Activated gamma-delta T cell treated with anti-CD3 and anti-CD28 coated beads, Interleukin-2, amount 50 U/mL, for 16 hours (primary cell): Measurements from ENCODE around the gene USP19.
A peak's percentile ranks its signal among the peaks of the same experiment; 100 is the strongest.

Experiments
- DNase-seq: peaks from one replicate; pipeline ENCODE4 v3.0.0-alpha.2; 2020; ENCODE audit warnings: low read depth

The USP19 gene

DNA sequence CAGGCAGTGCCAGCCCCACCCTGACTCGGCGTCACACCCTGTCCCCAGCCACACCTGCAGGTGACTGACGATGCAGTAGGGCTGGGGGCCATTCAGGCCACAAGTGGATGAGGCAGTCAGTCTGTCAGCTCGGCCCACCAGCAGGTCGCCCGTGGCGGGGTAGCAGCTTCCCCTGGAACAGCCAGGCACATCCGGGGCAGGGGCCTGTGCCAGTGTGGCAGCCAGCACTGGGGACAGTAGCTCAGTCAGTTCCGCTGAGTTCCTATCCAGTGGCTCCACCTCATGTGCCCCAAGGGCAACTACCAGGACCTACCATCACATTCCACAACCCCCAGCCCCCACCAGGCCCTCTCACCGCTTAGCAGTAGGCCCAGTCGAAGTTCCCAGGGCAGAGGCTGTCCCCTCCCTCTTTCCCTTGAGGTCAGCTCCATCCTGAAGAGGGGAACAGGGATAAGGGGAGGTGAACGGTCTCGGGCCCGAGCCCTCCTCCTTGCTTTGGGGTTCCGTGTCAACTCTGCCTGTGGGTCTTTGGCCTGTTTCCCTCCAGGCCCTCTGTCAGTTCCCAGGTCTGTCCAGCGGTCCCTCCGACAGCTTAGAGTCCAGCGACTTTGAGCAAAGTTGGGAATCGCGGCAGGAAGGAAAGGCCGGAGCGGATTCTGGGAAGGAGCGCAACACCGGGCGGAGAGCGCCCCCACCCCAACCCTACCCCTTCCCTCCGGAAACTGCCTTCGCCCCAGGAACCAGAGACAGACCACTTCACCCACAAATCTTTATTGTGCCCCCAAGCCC is 12.0 kb upstream of the USP19 start, which contains the start of gene LAMB2:
Gene LAMB2, minus strand, starts transcription at position 614 of the 789 bp plus-strand sequence. Its CDS starts 183 bp downstream, at position 431.
- DNase-seq: no peak

DNA sequence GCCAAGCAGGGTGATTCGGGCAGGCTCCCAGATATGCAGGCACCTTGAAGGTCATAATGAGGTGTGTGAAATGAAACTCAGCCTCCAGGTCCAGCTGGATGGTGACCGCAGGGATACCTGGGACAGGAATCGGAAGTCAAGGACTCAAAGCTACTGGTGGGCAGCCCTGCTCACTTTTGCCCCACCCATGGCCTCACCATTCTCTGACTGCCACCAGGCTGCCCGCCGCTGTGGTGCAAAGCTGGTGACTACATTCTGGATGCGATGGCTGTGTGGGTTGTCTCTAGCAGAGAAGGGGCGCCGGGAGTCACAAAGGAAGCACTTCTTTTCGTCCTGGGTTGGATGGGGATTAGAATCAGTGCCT is 11.4 kb upstream of the USP19 start:
- no peak for DNase-seq

DNA sequence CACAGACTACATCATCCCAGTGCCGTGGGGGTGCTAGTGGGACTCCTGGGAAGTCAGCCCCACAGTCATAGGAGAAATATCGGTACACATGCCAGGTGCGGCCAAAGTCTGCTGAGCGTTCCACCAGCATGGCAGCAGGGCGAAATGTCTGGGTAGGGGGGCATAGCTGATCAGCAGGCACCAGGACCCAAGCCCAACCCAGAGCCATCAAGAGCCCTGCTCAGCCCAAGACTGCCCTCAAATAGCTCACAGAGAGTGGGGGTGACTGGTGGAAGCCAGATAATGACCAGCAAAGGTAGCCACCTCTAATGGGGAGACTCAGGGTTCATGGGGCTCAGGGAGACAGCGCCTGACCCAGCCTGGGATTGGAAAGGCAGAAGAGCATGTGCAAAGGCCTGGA is 11.0 kb upstream of the USP19 start:
- DNase-seq: no peak

GRCh38 chr3:49131040-49131439 is 10.4 kb upstream of the USP19 start:
- no peak for DNase-seq

GRCh38 chr3:49124991-49125670 is 4.5 kb upstream of the USP19 start:
- no peak for DNase-seq

DNA sequence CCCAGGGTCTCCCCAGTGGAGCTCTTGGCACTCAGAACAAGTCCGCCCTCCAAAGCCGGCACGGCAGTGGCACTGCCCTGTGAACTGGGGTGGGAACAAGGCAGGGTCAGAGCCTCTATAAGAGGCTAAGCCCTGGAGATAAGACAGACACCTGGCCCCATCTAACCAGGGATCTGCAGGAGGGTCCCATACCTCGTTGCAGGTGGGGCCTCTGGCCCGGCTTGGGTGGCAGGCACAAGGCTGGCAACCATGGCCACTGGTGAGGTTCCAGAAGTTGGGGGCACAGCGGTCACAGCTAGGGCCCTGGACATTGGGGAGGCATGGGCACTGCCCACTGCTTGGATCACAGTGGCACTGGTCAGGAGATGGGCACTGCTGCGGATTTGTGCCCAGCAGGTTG is 3.6 kb upstream of the USP19 start:
- no peak for DNase-seq

- DNase-seq: no peak
These were observed 3.1 kb upstream of the USP19 start for GRCh38 chr3:49123687-49124086.

- DNase-seq: no peak
These were observed 2.4 kb upstream of the USP19 start for GRCh38 chr3:49122886-49123545.

DNA sequence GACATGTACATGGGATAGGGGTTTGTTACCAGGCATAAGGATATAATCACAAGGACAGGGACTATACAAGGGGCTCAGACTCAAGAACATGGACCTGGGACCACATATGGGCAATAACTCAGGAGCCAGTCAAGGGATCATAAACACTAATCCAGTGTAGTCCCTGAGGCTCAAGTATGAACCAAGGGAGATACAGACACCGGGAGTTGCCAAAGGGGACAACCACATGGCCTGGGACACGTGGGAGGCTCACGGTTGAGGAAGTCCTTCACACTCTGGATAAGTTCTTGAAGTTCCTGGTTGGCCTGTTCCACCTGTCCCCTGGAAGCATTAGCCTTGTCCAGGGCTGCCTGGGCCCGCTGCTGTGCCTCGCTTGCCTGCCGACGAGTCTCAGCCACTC is 1.8 kb upstream of the USP19 start:
- DNase-seq: no peak

DNA sequence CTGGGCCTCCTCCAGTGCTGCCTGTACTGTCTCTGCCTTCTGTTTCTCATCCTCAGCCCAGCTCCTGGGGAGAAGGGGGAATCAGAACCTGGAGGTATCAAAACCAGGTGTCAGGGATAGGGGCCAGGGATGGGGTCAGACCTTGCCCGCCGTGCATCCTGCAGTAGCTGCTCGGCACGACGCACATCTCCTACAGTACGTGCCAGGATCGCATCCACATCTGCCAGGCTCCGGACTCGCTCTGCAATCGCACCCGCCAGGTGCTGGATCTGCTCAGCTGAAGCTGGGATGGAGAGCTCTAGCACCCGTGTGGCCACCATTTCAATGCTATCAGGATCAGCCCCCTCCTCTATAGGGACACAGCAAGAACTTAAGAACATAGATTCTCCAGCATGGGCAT is 1.4 kb upstream of the USP19 start:
- DNase-seq: no peak

DNA sequence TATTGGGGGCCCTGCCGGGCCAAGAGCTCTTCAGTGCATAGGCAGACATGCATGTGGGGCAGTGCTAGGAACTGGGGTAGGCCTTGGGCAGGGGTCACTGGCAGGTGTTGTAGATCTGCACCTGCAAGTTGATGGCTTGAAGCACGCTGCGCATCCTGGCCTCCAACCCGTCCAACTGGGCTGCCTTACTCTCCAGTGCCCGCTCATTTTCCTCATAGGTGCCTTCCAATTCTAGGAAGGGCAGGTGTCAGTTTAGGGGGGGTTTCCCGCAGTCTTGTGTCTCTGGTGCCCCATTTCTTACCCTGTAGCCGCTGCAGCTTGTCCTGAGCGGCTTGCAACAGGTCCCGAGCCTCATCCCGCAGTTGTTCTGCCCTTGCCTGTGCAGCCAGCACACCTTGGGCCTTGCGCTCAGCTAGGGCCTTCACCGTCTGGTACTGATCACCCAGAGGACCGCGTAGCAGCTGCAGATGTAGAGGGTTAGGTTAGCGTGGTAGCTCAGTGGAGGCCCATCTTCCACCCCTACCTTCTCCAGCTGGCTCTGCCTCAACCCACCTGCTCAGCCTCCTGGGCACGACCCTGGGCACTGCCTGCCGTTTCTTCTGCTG is 611 bp upstream of the USP19 start:
- DNase-seq: no peak

DNA sequence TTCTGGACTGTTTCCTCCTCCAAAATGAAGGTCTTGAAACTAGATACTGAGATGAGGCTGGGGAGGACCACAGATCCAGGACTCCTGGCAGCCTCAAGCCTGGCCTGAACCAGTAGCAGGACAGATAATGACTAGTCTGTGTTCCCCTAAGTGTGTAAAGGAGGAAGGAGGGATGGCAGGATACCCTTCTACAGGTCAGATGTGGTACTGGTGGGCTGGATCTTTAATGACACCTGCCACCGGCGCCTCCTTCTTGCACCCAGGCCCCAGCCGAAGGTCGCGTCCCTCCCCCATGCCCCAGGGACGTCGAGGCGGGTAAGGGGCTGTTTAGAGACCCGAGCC is 556 bp downstream of the USP19 start:
- DNase-seq: no peak

GRCh38 chr3:49119439-49119838 is 1.2 kb downstream of the USP19 start:
- no peak for DNase-seq

GRCh38 chr3:49119036-49119435 is 1.6 kb downstream of the USP19 start:
- DNase-seq: no peak

DNA sequence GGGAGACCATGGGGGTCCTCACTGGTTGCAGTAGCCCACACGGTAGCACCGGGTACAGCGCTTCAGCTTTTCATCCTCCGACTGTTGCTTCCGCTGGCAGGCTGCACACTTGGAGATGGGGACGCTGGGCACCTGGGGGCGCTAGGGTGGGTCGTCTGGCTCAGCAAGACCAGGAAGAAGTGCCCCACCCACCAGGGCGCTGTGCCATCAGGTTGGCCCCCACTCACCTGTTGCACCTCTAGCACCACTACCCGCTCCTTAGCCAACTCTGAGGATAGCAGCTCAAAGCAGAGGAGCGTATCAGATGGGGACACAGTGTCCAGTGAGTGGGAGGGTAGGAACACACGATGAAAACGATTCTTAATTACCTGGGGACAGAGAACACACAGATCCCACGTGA is 8.4 kb downstream of the USP19 start:
- no peak for DNase-seq

DNA sequence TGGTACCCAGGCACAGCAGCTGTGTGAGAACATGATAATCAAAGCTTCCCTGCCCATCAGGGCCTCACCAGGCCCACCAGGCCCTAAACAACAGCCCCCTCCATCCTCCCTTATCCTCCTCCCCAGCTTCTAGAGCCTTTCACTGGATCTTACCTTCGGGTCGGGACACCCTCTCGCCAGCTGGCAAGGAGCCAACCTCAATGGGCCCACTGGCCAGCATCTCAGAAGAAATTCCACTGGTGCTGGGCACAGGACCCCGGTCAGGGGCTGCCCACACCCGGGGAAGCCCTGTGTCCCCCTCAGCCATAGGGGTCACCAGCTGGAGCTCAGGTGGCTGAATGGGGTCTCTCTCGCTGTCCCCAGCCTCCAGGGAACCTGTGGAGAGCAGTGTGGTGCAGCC is 9.3 kb downstream of the USP19 start:
- DNase-seq: no peak

DNA sequence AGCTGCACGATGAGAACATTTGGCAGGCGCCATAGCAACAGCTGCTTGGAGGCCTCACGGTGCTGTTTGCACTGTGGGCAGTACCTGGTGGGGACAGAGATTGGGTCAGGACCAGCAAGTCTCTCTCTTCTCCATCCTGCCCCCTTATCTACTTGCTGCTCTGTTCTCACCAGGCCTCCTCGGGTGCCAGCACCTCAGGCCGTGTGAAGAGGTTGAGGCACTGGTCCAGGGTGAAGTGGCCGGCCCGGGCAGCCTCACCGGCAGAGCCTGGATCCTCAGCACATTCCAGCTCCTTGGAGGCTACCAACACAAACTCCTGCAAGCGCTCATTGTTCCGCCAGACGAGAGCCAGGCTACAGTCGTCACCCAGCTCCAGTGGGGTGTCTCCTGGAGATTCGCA is 9.8 kb downstream of the USP19 start:
- DNase-seq: no peak

DNA sequence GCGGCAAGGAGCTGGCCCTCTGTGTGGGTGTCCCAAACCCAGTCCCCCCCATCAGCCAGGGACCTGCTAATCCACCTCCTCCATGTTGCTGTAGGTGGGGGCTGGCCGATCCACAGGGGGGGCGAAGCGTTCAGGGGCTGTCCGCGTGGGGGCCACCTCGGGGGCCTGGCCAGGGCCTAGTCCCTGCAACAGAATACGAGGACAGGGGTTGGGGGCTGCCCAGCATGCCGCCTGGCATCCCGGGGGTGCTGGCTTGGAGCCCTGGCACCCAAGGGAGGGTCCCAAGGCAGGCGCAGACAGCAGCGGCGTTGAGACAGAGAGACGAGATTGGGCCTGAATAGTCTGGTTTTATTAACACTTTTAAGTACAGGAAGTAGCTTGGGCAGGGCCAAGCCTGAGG is 12.3 kb downstream of the USP19 start:
- DNase-seq: no peak

DNA sequence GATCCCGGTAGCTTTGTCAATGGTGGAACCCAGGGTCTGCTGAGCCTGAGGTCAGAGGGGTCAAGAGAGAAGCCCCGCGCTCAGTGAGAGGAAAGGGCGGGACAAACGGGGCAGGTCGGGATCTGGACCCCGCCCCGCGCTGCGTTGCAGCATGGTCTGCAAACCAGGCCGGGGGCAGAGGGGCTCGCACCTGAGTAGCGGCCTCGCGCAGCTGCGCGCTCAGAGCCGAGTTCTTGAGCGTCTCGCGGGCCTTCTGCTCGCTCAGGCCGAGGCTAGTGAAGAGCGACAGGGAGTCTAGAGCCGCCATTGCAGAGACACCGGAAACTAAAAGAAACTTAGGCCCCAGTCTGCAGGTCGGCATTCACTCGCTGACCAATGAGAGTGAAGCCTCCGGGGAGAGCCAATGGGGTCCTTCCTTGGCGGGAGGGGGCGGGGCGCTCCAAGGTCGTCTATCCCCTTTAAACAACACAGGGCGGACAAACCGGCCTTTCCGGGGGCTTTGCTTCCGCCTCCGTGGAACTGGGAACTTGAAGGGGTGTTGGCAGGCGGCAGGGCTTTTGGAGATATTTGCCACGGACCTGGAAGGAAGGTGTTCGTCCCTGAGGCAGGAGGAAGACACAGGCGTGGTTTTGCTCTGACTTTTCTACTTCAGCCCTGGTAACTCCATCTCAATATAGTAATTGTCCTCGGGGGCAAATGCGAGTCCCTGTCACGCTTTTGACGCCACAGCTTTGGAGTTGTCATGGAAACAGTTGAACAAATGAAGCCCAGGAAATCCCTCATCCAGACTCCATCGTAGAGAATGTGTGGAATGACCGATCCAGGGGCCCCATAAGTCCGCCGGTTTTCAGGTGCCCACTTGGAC is 16.0 kb downstream of the USP19 start, which contains the start of gene QARS1:
Gene QARS1, minus strand, starts transcription at position 331 of the 865 bp plus-strand sequence. Its CDS starts 24 bp downstream, at position 307.
- peak; percentile 84 for DNase-seq

DNA sequence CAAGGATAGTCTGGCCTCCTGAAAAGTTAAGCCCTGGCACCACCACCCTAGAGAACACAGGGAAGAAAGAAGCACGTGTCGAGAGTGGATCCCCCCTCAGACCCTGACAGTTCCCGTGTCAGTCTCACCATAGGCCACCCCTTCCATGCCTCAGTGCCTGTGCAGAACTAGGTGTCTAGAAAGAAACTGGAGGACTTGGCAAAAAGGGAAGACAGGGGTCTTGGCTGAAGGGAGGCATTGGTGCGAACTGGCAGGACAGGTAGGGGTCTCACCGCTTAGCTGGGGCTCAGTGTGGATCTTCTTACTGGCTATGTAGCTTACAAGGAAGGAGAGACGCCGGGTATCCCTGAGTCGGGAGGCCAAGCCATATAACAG is 16.6 kb downstream of the USP19 start:
- DNase-seq: no peak

- no peak for DNase-seq
These were observed 20.5 kb downstream of the USP19 start for GRCh38 chr3:49100046-49100615.
